ENCODE measurements around the gene FABP1.

FABP1 gene

DNA sequence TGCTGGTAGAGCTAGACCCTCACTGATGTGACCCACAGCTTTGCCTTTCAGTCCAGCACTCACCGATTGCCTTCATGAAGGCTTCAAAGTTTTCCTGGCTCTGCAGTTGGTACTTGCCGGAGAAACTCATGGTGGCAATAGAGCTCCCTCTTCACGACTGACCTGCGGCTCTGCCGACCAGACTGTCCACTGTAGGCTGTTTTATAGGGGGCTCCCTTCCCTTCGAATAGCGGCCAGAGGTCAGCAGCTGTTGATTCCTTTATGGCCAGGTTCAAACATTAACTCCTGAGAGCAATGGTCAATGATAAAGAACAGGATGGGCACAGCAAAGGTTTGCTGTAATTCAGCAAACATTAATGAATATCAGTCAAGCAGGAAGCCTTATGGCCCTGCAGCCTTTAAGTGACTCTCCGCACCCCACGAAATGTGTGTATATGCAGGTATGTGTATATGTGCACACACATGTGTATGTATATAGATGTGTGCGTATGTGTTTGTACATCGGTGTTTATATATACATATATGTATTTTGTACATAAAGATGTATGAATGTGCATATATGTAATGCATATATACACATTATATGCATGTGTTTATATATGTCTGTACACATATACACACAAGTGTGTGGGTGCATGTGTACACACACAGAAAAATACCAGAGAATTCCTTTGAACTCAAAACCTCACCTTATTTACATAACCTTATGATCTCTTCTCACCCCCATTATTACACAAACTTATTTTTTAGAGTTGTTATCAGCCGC lies at the start of gene FABP1:
Gene FABP1 (minus strand): TSS at position 175 of the 766 bp plus-strand sequence. CDS start 45 bp downstream, at position 130.
- DNase-seq (ENCODE audit: low spot score) = no peak

DNA sequence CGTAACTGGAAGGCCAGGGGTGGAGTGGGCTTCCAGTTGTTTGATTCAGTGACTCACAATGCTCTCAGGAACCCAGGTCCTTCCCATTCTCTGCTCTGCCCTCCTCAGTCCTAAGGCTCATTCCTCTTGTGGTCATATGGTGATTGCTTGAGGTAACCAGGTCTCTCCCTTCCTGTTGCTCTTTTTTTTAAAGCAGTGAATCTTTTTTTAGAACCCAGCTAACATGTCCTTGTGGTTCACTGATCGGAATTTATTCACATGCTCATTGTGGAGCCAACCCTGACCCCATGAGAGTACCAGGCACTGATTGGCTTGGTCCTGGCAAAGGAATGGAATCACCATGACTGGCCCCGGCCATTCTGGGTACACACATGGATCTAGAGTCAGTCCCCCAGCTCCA lies 49.7 kb upstream of the FABP1 start:
- no peak for DNase-seq (ENCODE audit: low spot score)

GRCh38 chr2:88176352-88176984 lies 48.6 kb upstream of the FABP1 start:
- DNase-seq (ENCODE audit: low spot score) = no peak

DNA sequence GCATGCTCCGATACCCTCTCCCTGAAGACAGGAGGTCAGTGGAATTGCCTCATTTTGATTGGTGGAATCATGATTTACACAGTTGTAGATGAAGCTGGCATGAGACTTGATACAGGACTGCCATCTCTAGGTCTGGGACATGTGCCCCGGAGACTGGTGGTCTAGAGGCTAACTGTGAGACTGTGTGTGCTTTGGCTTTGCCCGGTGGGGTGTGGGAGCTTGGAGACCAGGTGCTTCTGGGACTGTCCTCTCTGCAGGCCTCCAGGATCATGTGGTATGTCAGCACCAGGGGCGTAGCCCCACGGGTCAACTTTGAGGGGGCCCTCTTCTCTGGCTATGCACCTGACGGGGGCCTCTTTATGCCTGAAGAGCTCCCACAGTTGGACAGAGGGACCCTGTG lies 45.0 kb upstream of the FABP1 start:
- DNase-seq (ENCODE audit: low spot score) = no peak

- no peak for DNase-seq (ENCODE audit: low spot score)
These were observed 44.1 kb upstream of the FABP1 start for GRCh38 chr2:88171966-88172365.

GRCh38 chr2:88170472-88170892 lies 42.6 kb upstream of the FABP1 start:
- DNase-seq (ENCODE audit: low spot score) = no peak

DNA sequence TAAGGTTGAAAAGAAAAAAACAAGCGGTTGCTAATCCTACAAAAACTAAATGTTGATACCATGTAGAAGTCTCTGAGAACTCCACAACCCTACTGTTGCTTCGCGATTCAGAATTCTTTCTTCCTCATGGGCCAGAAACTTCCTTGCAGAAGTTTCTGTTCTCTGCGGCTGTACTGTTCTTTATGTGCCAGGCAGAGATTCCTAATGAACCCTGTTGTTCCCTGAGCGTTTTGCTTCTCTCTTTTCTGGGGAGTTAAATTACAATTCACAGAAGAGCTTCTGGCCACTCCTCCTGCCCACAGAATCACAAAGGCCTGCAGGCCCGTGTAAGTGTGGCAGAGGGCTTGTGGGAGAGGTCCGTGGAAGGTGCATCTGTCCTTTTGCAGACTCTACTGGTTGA lies 40.5 kb upstream of the FABP1 start:
- DNase-seq (ENCODE audit: low spot score) = no peak

GRCh38 chr2:88167740-88168139 lies 39.9 kb upstream of the FABP1 start:
- no peak for DNase-seq (ENCODE audit: low spot score)

- no peak for DNase-seq (ENCODE audit: low spot score)
These were observed 37.6 kb upstream of the FABP1 start for GRCh38 chr2:88165332-88166003.

- no peak for DNase-seq (ENCODE audit: low spot score)
These were observed 33.8 kb upstream of the FABP1 start for GRCh38 chr2:88161446-88162244.

DNA sequence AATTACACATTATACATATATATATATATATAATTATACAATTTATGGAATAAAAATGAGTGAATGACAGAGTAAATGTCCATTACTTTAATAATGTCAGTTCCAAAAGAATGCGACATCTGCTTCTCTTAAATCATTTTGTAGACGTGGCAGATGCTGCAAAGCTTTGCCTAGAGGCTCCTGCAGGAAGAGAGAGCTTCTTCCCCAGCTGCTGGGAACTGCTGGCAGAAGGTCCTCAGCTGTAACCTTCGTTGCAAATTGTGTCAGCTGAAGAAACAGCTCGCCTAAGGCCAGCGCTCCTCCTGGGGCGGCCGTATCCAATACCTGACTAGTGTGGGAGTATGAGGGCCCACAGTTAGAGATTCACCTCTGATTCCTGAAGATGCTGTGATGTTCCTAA lies 32.7 kb upstream of the FABP1 start:
- no peak for DNase-seq (ENCODE audit: low spot score)

GRCh38 chr2:88159955-88160415 lies 32.1 kb upstream of the FABP1 start:
- peak; percentile 73 for DNase-seq (ENCODE audit: low spot score)

GRCh38 chr2:88159481-88159880 lies 31.6 kb upstream of the FABP1 start:
- no peak for DNase-seq (ENCODE audit: low spot score)

DNA sequence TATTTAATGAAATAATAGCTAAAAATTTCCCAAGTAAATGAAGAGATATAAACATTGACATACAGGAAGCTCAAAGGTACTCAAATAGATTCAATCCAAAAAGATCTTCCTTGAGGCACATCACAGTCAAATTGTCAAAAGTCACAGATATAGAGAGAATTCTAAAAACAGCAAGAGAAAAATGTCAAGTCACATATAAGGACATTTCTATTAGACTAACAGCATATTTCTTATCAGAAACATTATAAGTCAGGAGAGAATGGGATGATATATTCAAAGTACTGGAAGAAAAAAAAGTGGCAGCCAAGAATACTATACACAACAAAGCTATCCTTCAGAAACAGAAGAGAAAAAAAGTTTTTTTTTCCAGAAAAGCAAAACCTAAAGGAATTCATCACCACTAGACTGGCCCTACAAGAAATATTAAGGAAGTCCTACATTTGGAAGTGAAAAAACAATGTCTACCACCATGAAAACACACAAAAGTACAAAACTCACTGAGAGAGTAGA lies 21.1 kb upstream of the FABP1 start:
- no peak for DNase-seq (ENCODE audit: low spot score)

DNA sequence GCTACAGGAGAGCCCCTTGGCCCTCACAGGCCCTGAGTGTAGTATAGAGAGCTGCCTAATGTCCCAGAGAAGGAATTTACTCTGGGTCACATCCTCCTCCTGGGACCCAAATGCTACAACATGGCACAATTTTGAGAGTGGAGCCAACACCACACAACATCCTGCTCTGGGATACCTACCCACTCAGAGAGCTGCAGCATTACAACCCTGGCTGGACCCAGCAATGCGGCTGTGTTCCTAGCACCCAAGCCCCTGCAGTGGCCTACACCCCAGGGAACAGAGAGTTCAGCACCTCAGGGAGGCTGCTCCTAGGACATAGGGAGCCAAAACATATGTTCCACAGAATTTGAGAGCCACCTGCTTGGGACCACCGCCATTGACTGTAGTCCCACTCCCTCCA lies 19.3 kb upstream of the FABP1 start:
- DNase-seq (ENCODE audit: low spot score) = no peak

GRCh38 chr2:88146590-88146989 lies 18.7 kb upstream of the FABP1 start:
- no peak for DNase-seq (ENCODE audit: low spot score)

GRCh38 chr2:88144914-88145497 lies 17.1 kb upstream of the FABP1 start:
- DNase-seq (ENCODE audit: low spot score) = no peak

DNA sequence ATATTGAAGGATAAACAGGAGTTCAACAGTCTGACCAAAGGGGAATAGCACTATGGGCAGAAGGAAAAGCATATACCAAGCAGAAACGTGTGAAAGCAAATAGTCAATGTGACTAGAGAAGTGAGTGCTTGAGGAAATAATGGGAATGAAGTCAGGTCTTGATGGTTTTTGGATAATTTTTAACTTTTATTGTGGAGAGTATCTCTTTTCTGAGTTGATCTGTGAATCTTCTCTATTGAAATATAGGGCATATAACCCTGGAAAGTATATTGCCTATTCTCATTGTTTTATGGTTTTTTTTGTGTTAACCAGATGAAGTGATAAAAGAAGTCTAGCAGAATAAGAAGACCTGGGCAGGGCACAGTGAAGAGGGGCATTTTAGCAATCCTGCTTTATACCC lies 16.4 kb upstream of the FABP1 start:
- DNase-seq (ENCODE audit: low spot score) = no peak

DNA sequence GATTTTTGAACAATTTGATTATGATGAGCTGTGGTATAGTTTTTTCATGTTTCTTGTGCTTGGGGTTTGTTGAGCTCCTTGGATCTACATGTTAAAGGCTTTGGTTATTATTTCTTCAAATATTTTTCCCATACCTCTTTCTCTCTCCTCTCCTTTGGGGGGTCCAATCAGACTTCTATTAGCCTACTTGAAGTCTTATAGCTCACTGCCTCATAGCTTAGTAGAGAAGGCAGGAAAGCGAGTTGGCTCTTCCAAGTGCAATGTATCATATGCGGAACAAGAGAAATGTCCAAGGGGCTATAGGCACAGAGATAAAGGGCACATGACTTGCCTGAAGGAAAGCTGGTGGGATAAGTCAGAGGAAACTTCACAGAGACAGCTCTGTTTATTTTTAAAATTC lies 14.1 kb upstream of the FABP1 start:
- no peak for DNase-seq (ENCODE audit: low spot score)

GRCh38 chr2:88139804-88140203 lies 11.9 kb upstream of the FABP1 start:
- no peak for DNase-seq (ENCODE audit: low spot score)

GRCh38 chr2:88139203-88139702 lies 11.4 kb upstream of the FABP1 start:
- no peak for DNase-seq (ENCODE audit: low spot score)
